GM19468 (cell line): Measurements from ENCODE around the gene TBX2.

Experiments used
- ATAC-seq: cut with Tn5 transposase; IDR thresholded peaks from one replicate; pipeline ENCODE4 v1.9.1; 2021; ENCODE audit warnings: mild to moderate bottlenecking, moderate library complexity, moderate number of reproducible peaks; ENCODE audit not compliant: unreplicated experiment; ENCODE audit errors: extremely low read depth

Gene TBX2

DNA sequence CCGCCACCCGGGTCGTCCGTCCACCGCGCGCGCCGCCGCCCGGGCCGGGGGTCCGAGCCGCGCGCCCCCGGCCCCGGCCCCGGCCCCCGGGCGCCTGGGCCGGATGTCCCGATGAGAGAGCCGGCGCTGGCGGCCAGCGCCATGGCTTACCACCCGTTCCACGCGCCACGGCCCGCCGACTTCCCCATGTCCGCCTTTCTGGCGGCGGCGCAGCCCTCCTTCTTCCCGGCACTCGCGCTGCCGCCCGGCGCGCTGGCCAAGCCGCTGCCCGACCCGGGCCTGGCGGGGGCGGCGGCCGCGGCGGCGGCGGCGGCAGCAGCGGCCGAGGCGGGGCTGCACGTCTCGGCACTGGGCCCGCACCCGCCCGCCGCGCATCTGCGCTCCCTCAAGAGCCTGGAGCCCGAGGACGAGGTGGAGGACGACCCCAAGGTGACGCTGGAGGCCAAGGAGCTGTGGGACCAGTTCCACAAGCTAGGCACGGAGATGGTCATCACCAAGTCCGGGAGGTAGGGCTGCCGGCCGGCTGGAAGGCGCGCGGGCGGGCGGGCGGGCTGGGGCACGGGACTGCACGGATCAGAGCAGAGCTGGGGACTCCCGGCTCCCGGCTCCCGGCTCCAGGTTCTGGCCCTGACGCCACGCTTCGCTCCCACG, 548 bp downstream of the TBX2 start:
- ATAC-seq = no peak

DNA sequence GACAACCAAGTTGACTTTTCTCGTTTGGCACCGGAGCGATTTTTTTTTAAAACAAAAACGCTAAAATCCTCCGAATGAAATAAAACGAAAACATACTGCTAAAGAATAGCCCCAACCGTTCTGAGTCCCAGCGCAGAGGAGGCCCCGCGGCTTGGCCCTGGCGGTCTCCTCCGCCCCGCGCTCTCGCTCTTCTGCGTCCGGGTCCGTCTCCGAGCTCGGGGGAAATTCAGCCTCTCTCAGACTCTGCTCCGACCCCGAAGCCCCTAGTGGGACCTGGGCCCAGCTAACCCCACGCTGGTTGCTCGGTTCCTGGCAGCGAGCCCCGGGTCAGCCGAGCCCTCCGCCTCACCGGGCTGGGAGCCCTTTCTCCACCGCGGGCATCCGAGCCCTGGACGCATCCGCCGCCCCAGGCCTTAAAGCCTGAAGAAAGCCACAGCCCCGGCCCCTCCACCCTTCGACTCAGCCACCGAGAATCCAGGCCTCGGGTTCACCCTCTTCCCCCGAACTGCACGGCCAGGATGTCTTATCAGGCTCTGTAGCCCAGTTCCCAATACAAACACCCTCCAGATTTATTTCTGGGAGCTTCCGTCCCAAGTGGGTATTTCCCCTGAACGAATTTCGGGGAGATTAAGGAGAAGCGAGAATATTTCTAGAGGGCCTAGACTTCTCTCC, 1.2 kb downstream of the TBX2 start:
- no peak for ATAC-seq

DNA sequence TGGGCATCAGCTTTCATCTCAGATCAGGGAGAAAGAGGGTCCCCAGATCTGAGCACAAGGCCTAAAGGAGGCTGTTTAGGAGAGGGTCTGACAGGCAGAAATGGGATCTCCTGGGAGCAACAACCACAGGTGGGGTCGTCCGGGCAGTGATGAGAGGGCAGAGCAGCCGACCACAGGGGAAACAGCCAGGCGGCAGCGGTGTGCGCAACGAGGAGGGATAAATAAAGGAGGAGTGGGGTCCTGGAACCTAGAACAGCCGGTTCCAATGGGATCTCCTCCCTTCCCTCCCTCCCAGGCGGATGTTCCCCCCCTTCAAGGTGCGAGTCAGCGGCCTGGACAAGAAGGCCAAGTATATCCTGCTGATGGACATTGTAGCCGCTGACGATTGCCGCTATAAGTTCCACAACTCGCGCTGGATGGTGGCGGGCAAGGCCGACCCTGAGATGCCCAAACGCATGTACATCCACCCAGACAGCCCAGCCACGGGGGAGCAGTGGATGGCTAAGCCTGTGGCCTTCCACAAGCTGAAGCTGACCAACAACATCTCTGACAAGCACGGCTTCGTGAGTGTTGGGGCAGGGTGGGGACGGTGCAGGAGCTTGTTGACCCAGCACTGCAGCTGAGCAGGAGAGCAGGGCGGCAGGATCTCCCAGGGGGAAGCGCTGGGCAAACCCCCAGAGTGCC, 1.9 kb downstream of the TBX2 start:
- no peak for ATAC-seq

DNA sequence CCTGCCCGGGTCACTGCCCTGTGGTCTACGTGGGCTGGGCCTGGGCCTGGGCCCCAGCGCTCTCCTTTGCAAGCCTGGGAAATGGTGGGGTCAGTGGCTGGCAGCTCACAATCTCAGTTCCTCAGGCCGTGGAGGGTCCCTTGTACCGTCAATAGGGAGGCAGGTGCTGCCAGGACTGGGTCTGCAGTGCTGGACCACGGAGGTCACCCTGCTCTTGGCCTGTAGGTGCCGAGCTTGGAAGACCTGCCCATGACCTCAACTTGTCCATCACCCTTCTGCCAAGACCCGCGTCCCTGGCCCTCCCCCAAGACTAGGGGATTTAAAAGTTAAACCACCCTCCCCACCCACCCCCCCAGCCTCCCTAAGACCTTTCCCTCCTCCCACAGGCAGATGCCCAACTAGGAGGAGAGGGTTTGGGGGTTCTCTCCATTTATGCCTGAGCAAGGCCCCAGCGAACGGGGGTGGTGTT, 2.5 kb downstream of the TBX2 start:
- ATAC-seq = no peak

DNA sequence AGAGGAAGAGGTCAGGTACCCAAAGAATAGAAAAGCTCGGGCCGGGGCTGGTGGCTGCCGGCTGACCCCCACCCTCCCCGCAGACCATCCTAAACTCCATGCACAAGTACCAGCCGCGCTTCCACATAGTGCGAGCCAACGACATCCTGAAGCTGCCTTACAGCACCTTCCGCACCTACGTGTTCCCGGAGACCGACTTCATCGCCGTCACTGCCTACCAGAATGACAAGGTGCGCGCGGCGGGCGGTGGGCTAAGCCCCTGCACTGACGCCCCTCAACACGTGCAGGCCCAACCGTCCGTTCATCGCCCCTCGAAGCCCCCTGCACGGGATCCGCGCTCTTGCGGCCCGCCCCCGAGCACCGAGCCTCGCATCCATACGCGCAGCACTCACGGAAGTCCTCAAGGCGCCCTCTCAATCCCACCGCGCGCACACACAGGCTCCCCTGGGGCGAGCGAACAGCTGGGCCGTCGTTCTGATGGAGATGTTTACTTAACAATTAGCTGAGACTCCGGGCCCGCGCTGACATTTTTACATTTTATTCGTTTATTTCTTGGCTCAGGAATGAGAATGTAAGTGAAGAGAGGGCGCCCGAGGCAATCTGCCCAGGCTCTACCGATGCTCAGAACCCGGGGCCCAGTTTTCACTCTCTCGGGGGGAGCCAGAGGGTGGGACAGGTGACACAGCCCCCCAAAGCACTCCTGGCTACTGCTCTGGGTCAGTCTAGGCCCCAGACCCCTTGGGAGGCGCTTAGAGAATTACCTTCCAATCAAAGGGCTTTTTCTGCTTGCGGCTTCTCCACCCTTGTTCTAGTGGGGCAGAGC, 3.5 kb downstream of the TBX2 start:
- ATAC-seq = no peak

DNA sequence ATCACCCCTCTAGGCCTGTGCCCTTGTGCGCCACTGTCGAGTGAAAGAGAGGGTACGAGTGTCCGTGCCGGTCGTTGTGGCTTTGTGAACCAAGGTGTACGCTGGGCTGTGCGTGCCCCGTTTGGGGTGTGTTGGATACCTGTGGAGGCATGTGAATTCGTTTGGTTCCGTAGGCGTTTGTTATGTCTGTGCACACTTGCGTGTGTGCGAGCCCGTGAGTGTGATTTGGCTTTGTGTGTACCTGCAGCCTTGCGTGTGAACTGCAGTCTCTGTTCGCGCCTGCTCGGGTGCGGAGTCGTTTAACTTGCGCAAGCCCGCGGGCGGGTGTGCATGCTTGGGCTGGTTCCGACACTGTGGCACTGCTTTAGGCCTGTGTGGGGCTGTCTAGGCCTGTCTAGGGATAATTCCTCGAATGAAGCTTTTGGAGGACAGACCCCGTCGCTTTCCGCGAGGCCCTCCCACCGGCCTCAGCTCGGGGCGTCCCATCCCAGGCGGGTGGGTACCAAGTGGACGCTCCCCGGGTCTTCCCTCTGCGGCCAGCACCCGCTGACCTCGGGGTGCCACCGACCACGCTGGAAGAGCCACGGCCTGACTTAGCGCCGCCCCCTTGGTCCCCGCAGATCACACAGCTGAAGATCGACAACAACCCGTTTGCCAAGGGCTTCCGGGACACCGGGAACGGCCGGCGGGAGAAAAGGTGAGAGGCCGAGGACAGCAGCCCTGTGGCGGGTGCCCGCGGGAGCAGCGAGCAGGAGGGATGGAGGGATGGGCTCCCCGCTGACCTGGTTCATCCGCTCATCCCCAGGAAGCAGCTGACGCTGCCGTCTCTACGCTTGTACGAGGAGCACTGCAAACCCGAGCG, 4.4 kb downstream of the TBX2 start:
- no peak for ATAC-seq

DNA sequence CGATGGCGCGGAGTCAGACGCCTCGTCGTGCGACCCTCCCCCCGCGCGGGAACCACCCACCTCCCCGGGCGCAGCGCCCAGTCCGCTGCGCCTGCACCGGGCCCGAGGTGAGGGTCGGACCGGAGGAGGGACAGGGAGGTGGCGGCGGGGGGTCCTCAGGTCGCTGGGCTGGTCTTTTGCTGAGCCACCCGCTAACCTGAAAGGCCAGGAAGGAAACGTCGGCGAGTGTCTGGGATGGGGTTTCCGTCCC, 4.9 kb downstream of the TBX2 start:
- ATAC-seq = no peak

DNA sequence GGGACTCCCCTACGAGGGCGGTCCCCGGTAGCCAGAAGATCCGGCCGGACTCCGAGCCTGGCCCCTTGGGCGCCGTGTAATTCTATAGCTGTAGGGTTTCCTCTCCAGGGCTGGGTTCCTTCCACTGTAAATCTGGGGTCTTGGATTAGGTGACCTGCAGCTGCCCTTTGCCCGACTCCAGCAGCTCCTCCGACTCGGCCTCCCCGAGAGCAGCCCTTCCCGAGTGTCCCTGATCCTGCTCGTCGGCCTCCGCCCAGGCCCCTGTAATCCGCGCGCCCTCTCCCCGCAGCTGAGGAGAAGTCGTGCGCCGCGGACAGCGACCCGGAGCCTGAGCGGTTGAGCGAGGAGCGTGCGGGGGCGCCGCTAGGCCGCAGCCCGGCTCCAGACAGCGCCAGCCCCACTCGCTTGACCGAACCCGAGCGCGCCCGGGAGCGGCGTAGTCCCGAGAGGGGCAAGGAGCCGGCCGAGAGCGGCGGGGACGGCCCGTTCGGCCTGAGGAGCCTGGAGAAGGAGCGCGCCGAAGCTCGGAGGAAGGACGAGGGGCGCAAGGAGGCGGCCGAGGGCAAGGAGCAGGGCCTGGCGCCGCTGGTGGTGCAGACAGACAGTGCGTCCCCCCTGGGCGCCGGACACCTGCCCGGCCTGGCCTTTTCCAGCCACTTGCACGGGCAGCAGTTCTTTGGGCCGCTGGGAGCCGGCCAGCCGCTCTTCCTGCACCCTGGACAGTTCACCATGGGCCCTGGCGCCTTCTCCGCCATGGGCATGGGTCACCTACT, 5.5 kb downstream of the TBX2 start:
- ATAC-seq = no peak

DNA sequence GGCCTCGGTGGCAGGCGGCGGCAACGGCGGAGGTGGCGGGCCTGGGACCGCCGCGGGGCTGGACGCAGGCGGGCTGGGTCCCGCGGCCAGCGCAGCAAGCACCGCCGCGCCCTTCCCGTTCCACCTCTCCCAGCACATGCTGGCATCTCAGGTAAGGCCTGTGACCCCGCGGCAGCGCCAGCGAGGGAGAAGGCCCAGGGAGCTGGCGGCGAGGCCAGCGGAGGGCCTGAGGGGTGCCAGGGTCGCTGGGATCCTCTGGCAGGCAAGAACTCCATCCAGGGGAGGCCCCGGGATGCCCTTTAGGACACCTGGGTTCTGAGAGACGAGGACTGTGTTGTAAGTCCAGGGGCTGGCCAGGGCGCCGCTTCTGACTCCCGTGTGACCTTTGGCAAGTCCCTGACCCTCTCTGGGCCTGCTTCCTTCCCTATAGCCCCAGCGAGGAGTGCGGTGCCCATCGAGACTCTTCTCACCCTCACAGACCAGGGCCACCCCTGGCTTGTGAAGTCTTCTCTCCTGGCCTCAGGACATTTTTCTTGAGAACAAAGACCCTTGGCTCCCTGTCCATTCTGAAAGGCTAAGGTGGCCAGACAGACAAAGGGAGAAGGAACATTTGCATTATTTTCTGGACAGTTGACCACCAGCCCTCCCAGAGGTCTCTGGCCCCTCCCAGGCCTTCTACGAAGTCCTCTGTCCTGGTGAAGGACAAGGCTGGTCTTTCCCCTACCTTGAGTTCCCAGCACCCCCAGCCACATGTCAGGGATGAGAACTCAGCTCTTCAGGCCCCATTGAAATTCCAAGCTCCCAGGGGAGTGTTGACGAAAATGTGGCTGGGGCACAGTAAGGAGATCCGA, 6.3 kb downstream of the TBX2 start:
- no peak for ATAC-seq

DNA sequence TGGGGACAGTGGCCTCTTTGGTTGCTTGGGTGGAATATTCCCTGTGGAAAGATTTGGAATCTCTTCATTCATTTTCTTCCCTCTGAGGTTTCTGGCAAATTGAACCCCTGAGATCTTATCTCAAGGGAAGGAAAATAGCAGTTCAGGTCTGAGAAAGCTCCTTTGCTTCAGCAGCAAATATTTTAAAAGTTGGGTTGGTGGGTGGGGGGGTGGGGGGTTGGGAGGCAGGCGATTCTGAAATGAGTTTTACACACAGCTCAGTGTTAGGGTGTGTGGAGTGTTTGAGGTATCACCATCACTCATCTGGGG, 6.8 kb downstream of the TBX2 start:
- ATAC-seq = no peak

DNA sequence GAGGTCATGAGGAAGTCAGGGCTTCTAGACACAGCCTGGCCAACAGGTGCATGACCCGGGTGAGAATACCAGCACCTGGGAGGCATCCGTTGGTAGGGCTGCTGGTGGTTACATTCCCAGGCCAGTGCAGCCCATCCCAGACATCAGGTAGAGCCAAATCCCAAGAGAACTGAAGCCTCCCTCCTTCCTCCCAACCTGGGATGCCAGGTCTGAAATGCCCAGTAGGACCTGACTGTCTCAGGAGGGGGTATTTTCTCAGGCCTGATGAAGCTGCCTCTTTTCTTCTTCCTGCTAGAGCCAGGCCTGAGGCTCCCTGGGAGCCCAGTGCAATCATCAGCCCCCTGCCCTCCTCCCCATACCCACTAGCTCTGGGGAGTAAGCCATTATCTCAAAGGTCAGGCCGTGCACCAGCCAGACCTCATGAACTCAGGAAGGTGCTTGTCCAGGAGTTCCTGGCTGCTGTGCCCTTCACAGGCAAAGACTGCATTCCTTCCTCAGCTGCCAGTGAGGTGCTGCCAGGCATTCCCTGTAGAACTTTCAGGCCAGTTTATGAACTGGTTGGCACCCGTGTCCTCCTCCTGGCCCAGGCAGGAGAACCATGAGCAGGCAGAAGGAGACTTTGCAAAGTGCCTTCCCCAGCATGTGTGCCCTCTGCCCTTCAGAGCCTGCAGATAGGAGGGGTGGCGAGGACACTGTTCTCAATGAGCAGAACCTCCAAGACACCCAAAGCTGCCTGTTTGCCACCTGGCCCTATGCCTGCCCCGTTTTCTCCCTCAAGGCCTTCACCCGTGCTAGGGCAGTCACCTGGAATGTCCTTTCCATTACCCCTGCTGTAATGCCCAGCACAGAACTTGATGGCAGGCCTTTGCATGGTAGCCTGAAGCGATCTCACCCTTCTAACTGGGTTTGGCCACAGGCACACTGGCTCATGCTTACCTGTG, 7.6 kb downstream of the TBX2 start:
- ATAC-seq = no peak

DNA sequence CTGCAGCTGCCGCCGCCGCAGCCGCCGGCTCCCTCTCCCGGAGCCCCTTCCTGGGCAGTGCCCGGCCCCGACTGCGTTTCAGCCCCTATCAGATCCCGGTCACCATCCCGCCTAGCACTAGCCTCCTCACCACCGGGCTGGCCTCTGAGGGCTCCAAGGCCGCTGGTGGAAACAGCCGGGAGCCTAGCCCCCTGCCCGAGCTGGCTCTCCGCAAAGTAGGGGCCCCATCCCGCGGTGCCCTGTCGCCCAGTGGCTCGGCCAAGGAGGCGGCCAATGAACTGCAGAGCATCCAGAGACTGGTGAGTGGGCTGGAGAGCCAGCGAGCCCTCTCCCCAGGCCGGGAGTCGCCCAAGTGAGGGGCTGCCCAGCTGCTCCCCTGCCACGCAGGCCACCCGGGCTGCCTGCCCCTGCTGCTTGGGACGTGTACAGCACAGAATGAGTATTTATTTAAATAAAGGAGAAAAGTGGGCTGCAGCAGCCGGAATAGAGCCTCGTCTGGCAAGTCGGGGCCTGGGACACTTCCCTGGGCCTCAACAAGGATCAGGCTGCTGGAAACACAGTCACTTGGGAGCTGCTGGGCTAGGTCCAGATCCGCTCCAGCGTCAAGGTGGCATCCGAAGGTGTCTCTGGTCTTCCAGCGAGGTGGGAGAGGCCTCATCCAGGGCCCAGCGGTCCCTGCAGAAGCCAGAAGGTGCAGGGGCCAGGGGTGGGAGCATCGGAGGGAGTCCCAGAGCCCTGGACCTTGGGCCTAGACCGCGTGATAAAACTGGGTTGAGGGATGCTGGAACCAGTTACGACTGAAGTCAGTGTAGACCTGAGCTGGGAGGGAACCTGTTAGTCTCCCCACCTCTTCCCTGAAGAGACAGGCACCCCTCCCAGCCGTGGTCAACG, 8.8 kb downstream of the TBX2 start:
- no peak for ATAC-seq

DNA sequence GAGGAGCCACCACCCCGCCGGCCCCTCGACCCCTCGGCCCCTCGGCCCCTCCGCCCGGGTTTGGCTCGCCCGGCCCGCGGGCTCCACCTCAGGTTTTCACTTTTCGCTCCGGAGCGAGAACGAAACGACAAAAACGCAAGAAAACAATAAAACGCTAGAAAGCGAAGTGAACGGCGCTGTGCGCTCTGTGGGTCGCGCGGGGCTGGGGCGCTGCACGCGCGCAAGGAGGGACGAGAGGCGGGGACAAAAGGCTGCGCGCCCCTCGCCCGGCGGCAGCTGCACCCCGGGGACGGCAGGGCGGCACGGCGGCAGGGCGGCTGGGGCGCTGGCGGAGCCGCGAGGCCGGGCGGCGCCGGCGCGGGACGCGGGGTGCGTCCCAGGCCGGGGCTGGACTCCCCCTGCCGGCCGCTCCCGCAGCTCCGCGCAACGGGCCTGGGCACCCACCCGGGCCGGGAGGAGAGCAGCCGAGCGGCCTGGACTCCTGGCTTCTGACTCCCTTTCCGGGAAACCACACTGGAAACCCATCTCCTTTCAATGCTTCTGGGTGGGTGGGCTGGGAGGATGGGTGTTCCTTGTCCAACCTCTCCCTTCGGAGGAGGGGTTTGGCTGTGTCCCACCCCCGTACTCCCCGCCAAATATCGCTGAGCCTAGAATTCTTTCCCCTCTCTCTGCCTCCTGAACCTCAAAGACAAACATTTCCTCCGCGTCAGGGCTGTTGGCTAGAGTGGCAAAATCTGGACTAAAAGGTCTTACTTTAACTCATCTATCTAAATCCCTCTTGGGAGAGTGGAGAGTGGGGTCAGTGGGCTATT, 9.9 kb downstream of the TBX2 start:
- ATAC-seq = no peak

DNA sequence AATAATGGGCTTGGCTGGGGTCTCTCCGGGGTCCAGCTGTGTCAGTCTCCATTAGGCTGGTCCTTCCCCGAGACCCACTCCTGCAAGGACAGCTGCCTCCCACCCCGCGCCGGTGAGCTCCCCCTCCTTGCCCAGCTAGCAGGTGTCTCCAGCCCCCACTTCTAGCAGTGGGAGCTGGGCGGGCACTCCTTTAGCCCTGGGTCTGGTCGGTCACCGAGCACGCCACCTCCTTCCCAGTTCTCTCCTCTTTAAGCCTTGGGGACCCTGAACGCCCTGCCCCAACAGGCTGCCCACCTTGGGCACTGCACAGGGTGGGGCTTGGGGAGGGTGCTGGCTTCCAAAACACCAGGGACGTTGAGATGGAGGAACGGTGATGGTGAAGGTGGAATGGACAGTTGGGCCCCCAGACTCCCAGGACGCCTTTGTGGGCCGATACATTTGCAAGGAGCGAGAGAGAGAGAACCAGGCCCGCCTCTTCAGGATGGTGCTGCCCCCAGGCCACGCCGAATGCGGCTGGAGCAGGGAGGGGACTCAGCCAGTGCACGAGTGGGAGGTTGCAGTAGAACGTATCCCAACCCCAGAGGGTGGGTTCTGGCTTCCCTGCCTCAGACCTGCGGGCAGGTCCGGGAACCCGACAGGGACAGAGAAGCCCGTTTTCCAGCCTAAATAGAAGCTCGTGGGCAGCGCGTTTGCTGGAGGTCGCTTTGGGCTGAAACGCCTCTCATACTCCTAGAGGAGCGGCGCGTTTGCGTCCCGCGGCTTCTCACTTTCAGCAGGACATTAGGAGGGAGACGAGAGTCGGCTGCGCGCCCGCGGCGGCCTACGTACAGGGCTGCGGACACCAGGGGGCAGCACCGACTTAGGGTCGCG, 10.7 kb downstream of the TBX2 start:
- ATAC-seq = no peak

DNA sequence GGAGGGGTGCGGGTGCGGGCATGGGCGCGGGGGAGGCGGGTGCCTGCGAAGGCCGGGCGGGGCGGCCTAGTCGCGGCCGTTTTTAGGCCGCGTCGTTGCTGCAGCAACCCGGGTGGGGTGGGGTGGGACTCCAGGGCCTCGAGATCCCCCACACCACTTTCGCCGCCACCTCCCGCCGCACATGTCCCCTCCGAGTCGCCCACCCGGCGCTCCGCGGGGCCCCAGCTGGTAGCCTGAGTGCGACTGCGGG, 11.3 kb downstream of the TBX2 start:
- no peak for ATAC-seq
